Measurements from ENCODE around the gene TF. TPM values are rescaled to one million over a fixed set of nuclear protein-coding genes. Genes with fewer than 3 reads are reported as not detected.

The TF gene
- total and polyA plus RNA-seq, 2 of the 8 experiments (the other 6 are each of a cell fraction or from before 2014, with no cell fraction given): 0.02 to 0.26 TPM

DNA sequence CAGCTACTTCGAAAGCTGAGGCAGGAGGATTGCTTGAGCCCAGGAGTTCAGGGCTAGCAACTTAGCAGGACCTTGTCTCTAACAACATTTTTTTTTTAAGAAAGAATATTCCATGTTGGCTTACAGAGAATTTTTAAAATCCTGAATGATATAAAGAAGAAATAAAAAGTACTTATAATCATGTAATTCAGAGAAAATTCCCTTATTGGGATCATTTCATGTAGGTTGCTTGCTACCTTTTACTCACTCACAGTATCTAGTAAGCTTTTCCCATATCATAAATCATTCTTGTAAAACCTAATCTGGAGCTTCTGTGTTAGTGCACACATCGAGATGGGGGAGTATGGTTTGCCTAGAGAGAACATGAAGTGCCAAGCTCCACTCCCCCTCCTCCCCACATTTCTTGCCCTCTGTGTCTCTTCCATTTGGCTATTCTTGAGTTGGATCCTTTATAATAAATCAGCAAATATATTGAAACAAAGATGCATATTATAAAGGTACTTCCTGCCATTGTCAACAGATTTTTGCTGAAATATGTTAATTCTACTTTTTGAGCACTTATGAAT lies 13.6 kb downstream of the TF start:
- H3K9me3 ChIP-seq (ENCODE audit: insufficient read depth in 2 of 2, low read depth in 1 of 2, low read length in 1 of 2): no peaks in the 10 kb centered on the region
- FAIRE-seq (no peak), DNase-seq (ENCODE audit: low read depth in 1 of 2, low spot score in 2 of 2) (no peak)
- H3K79me1 ChIP-seq (ENCODE audit: low read depth, low read length): no peaks in the 10 kb centered on the region
- no peak overlapping the region for H3K56ac ChIP-seq (replicated peaks; ENCODE audit: insufficient read length, low read depth, low read length)
- peaks cover 0 to 8% (median under 1%) of the 10 kb centered on the region in 4 experiments; a peak in 2 of 7 replicates for H3K4me1 ChIP-seq (replicated peaks in 1 of 4; ENCODE audit: control insufficient read depth in 3 of 4, insufficient read depth in 4 of 4, low read length in 3 of 4)
- H3K36me3 ChIP-seq (ENCODE audit: control insufficient read depth in 2 of 4, insufficient read depth in 4 of 4, low read length in 3 of 4): no peaks in the 10 kb centered on the region
- no peak overlapping the region for H3K9ac ChIP-seq (replicated peaks in 1 of 4; ENCODE audit: extremely low read depth in 1 of 4, low read depth in 3 of 4, low read length in 3 of 4)
- no peak overlapping the region for H3K4me2 ChIP-seq (ENCODE audit: insufficient read depth in 1 of 2, low read depth in 2 of 2, low read length in 2 of 2)
- no peak overlapping the region for H2AFZ ChIP-seq (ENCODE audit: low read length)
- H2BK5ac ChIP-seq (ENCODE audit: low read depth, low read length): no peak overlapping the region
- no peaks in the 10 kb centered on the region for H3K79me2 ChIP-seq (ENCODE audit: control insufficient read depth in 1 of 2, insufficient read depth in 2 of 2, low read length in 2 of 2)
- H2BK15ac ChIP-seq (ENCODE audit: low read length): no peak overlapping the region
- H3K14ac ChIP-seq (ENCODE audit: insufficient read length): no peak overlapping the region
- H4K8ac ChIP-seq (ENCODE audit: extremely low read depth, insufficient read depth, low read length): no peak overlapping the region
- no peak overlapping the region for H2BK120ac ChIP-seq (replicated peaks; ENCODE audit: low read depth, low read length)
- WGBS, 2 experiments (ENCODE audit: extremely low coverage in 1 of 2, insufficient coverage in 1 of 2, insufficient read length in 1 of 2, insufficient replicate concordance in 2 of 2, low coverage in 1 of 2, low lambda C conversion rate in 2 of 2, missing lambda C conversion rate in 1 of 2): 89% methylated on average over 2 of the region's 2 CpGs; no CpG with 5 or more reads in 1 of the 2 experiments
- no peaks in the 10 kb centered on the region for H3K23me2 ChIP-seq (ENCODE audit: low read depth, low read length)
- POLR2A ChIA-PET (ENCODE audit: partially characterized antibody): no interaction called here
- H3K18ac ChIP-seq (ENCODE audit: extremely low read depth, low read length): no peak overlapping the region
- H3K27me3 ChIP-seq (replicated peaks in 1 of 4; ENCODE audit: control insufficient read depth in 3 of 4, extremely low read depth in 1 of 4, insufficient read depth in 3 of 4, low read length in 3 of 4): no peaks in the 10 kb centered on the region; a peak in 1 of 7 replicates
- H2BK12ac ChIP-seq (ENCODE audit: low read depth, low read length): no peak overlapping the region
- no peak overlapping the region for H4K91ac ChIP-seq (replicated peaks; ENCODE audit: insufficient read length, low read length)
- no peak overlapping the region for H3K4me3 ChIP-seq (ENCODE audit: extremely low read depth in 1 of 4, insufficient read depth in 2 of 4, low read depth in 3 of 4, low read length in 4 of 4)
- CTCF ChIA-PET (ENCODE audit: partially characterized antibody): no interaction called here
- H3K23ac ChIP-seq (ENCODE audit: insufficient read length): no peak overlapping the region
- no peak overlapping the region for H3K4ac ChIP-seq (replicated peaks; ENCODE audit: insufficient read length, low read depth, low read length)
- H4K20me1 ChIP-seq (replicated peaks in 1 of 2; ENCODE audit: control insufficient read depth in 1 of 2, insufficient read depth in 2 of 2, low read length in 2 of 2): no peaks in the 10 kb centered on the region
- no peak overlapping the region for H4K5ac ChIP-seq (ENCODE audit: insufficient read length, low read depth, low read length)
- H2AK5ac ChIP-seq (ENCODE audit: low read depth, low read length): no peak overlapping the region
- no peak overlapping the region for H3K27ac ChIP-seq (ENCODE audit: low read depth, low read length)
- H2BK20ac ChIP-seq (ENCODE audit: low read length): no peak overlapping the region
- TF ChIP-seq, protein P1, sequence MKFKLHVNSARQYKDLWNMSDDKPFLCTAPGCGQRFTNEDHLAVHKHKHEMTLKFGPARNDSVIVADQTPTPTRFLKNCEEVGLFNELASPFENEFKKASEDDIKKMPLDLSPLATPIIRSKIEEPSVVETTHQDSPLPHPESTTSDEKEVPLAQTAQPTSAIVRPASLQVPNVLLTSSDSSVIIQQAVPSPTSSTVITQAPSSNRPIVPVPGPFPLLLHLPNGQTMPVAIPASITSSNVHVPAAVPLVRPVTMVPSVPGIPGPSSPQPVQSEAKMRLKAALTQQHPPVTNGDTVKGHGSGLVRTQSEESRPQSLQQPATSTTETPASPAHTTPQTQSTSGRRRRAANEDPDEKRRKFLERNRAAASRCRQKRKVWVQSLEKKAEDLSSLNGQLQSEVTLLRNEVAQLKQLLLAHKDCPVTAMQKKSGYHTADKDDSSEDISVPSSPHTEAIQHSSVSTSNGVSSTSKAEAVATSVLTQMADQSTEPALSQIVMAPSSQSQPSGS (IDR thresholded peaks at IDR 0.05; ENCODE audit: low read length): no peak
- no peak for TF ChIP-seq MAFK (IDR thresholded peaks at IDR 0.05; ENCODE audit: low read depth, low read length)
- no peak for TF ChIP-seq EP300 (IDR thresholded peaks at IDR 0.05; ENCODE audit: borderline replicate concordance in 1 of 2, low read depth in 2 of 2, low read length in 2 of 2)
- no peak for TF ChIP-seq ASH2L (IDR thresholded peaks at IDR 0.05; ENCODE audit: low read length)
- no peak for TF ChIP-seq HDAC2 (IDR thresholded peaks at IDR 0.05; ENCODE audit: borderline replicate concordance in 1 of 2, low read depth in 2 of 2, low read length in 2 of 2)
- TF ChIP-seq POLR2A (IDR thresholded peaks at IDR 0.05; ENCODE audit: control extremely low read depth in 1 of 2, low read depth in 2 of 2, low read length in 2 of 2): no peak
- TF ChIP-seq, protein P2, sequence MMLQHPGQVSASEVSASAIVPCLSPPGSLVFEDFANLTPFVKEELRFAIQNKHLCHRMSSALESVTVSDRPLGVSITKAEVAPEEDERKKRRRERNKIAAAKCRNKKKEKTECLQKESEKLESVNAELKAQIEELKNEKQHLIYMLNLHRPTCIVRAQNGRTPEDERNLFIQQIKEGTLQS (IDR thresholded peaks at IDR 0.05; ENCODE audit: insufficient read depth, low read depth, low read length): no peak
- TF ChIP-seq CBX5 (IDR thresholded peaks at IDR 0.05; ENCODE audit: low read depth, low read length): no peak
- no peak for TF ChIP-seq SIN3A (conservative IDR thresholded peaks at IDR 0.05 in 1 of 2, IDR thresholded peaks at IDR 0.05 in 1 of 2; ENCODE audit: low read depth in 1 of 2, low read length in 2 of 2)
- TF ChIP-seq TBP (IDR thresholded peaks at IDR 0.05; ENCODE audit: low read depth, low read length): no peak
- TF ChIP-seq POU5F1 (IDR thresholded peaks at IDR 0.05; ENCODE audit: low read depth, low read length): no peak
